Astrocyte of the spinal cord (primary cell): ENCODE data around the gene NEK6.

Source experiments
- DNase-seq: peaks from one replicate; pipeline ENCODE4 v3.0.0; 2011; ENCODE audit warnings: low read depth, low spot score
- H3K4me3 ChIP-seq: 2 replicates; pipeline ENCODE4 v1.5.1; 2011; ENCODE audit warnings: low read depth, mild to moderate bottlenecking, low read length, moderate library complexity
- in situ Hi-C: cut with HindIII; loops from 2 replicates; pipeline ENCODE4 v1.10.0; 2017; ENCODE audit warnings: low sequenced_read_pairs
- TF ChIP-seq, protein P1 (sequence below): IDR thresholded peaks from 2 replicates; pipeline ENCODE4 v1.5.1; 2012; ENCODE audit warnings: low read depth, mild to moderate bottlenecking, low read length, inconsistent platforms

Gene NEK6

DNA sequence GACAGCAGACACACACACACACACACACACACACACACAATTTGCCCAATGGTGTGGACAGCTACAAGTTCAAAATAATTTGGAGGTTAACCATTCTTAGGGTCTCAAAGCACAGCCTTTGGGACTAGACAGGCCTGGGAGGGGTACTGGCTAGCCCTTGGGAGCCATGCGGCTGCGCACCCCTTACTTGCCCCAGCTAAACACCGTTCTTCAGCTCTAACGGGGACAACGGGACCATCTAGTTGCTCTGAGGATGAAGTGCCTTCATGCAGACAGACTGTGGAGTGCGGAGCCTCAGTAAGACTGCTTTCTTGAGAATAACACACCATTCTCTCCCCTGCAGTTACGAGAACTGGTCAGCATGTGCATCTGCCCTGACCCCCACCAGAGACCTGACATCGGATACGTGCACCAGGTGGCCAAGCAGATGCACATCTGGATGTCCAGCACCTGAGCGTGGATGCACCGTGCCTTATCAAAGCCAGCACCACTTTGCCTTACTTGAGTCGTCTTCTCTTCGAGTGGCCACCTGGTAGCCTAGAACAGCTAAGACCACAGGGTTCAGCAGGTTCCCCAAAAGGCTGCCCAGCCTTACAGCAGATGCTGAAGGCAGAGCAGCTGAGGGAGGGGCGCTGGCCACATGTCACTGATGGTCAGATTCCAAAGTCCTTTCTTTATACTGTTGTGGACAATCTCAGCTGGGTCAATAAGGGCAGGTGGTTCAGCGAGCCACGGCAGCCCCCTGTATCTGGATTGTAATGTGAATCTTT lies 92.9 kb downstream of the NEK6 start:
- DNase-seq = no peak
- in situ Hi-C loops = no loop called here
- TF ChIP-seq, protein P1, sequence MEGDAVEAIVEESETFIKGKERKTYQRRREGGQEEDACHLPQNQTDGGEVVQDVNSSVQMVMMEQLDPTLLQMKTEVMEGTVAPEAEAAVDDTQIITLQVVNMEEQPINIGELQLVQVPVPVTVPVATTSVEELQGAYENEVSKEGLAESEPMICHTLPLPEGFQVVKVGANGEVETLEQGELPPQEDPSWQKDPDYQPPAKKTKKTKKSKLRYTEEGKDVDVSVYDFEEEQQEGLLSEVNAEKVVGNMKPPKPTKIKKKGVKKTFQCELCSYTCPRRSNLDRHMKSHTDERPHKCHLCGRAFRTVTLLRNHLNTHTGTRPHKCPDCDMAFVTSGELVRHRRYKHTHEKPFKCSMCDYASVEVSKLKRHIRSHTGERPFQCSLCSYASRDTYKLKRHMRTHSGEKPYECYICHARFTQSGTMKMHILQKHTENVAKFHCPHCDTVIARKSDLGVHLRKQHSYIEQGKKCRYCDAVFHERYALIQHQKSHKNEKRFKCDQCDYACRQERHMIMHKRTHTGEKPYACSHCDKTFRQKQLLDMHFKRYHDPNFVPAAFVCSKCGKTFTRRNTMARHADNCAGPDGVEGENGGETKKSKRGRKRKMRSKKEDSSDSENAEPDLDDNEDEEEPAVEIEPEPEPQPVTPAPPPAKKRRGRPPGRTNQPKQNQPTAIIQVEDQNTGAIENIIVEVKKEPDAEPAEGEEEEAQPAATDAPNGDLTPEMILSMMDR = no peak
- no peak overlapping the region for H3K4me3 ChIP-seq

DNA sequence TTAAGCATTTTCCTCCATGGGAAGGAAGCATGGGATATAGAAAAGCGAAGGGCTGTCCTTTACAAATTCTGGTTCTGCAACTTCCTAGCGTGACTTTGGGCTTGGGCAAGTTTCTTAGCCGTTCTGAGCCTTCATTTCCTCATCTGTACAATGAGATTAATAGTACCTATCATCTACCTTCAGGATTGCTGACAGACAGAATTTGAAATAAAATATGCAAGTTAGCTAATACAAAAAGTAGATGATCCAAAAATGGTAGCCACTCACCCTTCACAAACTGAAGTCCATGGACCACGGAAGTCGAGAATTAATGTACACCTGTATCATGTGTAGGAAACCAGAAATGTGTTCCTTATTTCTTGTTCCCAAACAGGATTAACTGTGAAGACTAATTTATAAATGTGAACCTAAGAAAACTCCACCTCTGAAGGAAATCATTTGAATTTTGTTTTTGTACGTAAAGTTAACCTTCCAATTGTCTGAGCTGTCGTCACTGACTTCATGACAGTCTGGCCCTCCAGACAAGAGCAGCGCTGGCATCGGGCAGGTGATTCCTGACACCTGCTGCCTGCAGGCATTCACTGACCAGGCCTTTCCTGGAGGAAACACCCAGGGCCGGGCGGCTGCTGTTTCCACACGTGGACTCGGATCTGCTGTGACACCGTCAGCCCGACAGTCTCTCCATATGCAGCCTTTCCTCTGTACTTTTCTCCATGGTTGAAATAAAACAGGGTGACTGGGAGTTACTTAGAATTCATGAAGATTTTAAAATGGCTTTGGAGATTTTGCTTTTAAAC lies 94.1 kb downstream of the NEK6 start:
- in situ Hi-C loops = no loop called here
- no peak overlapping the region for H3K4me3 ChIP-seq
- TF ChIP-seq, protein P1 = no peak
- no peak for DNase-seq

DNA sequence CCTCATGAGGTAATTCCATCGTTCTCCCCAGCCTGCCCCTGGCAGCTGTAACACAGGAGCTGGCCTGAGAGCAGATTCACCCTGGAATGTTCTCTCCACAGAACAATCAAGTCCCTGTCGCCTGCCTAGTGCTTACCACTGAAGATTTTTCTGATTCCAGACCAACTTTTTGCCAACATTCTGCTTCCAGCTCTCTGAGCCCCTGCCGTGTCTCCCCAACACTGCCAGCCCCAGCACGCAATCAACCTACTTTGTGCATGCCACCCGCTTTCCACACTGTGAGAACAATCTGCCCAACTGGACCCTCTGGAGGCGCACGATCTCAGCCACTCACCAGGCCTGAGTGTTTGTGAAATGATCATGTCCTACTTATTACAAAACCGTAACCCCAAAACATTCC lies 94.9 kb downstream of the NEK6 start:
- no peak for DNase-seq
- in situ Hi-C loops = no loop called here
- TF ChIP-seq, protein P1 = no peak
- H3K4me3 ChIP-seq = no peak overlapping the region

- no peak for DNase-seq
- TF ChIP-seq, protein P1 = no peak
- in situ Hi-C loops = no loop called here
- no peak overlapping the region for H3K4me3 ChIP-seq
Observed at GRCh38 chr9:124353166-124353768, 95.5 kb downstream of the NEK6 start.

GRCh38 chr9:124353811-124354274 lies 96.1 kb downstream of the NEK6 start:
- TF ChIP-seq, protein P1 = no peak
- in situ Hi-C loops = no loop called here
- peak; percentile 38 for DNase-seq
- H3K4me3 ChIP-seq = no peak overlapping the region

DNA sequence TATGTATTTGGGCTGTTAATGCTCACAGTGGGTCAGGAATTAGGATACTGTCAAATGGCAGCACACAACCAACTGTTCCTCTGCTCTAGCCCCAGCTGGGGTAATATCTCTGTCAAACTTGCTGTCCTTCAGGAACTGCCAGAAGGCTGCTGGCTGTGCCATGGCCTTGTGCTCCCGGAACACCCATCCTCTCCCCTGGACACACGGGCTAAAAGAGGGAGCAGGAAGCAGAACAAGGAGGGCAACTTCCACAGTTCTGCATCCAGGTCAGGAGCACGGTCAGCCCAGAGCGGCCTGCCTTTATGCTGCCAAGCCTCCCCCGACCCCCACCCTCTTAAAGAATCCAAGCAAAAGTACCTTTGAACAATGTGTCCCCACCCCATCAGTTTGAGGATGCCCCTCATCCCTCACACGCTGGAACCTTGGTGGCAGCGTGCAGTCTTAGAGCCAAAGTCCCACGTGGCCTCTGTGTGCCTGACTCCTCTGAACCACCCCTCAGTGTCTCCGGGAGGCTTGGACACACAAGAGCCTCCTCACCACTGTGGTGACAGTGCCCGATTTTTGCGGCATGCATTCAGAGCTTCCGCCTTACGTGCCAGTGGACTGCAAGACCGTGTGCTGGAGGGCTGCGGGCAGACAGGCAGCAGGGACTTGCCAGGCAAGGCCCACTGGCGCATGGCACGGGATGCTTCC lies 96.7 kb downstream of the NEK6 start:
- no peak overlapping the region for H3K4me3 ChIP-seq
- TF ChIP-seq, protein P1 = no peak
- no peak for DNase-seq
- in situ Hi-C loops = no loop called here
